Stimulated activated CD4-positive, alpha-beta T cell treated with anti-CD3 and anti-CD28 coated beads, Interleukin-2, amount 100 ng/mL, for 48 hours (primary cell): ENCODE results near the gene YTHDF1.

ENCODE experiments used
- DNase-seq, 2 donors: peaks; one replicate each; pipeline ENCODE4 v3.0.0-alpha.2; 2020

YTHDF1 gene

DNA sequence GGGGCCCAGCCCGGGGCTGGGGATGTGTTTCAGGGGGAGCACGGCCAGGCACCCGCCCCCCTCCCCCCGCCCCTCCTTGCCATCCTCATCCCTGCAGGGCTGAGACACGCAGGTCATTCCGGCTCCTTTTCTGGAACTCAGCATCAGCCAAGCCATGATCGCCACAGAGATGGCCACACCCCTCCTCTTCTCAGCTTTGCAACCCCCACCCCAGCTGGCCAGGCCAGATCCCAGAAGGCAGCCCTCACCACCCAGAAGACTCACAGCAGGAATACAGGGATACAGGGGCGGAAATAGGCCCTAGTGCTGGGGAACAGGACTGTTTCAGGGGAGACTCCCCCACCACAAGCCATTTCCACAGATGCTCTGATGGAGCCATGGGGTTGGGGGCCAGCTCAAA lies 33.5 kb downstream of the YTHDF1 start:
- no peak for DNase-seq

GRCh38 chr20:63181226-63181625 lies 34.7 kb downstream of the YTHDF1 start:
- DNase-seq: no peak

- no peak for DNase-seq
Measured at GRCh38 chr20:63180569-63181185, 35.3 kb downstream of the YTHDF1 start.

GRCh38 chr20:63179687-63180568 lies 36.0 kb downstream of the YTHDF1 start:
- no peak for DNase-seq

DNA sequence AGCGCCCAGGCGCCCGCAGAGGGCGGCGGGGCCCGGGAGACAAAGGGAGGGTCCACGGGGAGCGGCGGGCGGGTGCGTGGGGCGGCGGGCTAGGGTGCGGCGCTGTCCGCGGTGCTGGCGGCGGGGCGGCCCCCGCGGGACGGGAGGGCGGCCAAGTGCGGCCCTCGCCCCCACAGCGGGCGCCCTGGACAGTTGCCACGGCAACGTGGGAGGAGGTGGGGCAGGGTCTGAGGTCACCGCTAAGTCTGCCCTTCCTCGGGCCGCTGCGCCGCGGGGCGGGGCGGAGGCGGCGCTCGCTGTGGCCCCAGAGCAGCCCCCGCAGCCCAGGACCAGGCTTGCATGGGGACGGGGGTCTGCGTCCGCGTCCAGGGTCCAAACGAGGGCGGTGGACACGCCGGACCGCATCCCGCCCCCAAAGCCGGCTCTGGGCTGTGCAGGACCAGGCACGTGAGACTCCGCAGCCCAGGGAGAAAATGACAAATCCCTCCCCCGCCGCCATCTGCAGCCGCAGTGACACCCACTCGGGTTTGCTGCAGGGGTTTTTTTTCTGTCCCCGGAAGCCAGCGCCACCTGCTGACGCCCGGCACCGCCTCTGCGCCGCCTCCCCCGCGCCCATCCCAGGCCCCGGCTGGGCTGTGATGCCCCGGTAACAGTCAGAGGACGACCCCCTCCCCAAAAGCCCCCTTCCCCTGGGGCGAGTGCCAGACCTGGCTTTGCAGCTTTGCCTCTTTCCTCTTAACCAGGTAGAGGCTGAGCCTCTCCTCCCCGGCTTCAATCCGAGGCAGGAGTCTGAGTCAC lies 36.8 kb downstream of the YTHDF1 start:
- DNase-seq: peak; percentile 47 to 49

- no peak for DNase-seq
Measured at GRCh38 chr20:63178446-63178820, 37.5 kb downstream of the YTHDF1 start.

GRCh38 chr20:63177785-63178445 lies 38.0 kb downstream of the YTHDF1 start:
- no peak for DNase-seq

DNA sequence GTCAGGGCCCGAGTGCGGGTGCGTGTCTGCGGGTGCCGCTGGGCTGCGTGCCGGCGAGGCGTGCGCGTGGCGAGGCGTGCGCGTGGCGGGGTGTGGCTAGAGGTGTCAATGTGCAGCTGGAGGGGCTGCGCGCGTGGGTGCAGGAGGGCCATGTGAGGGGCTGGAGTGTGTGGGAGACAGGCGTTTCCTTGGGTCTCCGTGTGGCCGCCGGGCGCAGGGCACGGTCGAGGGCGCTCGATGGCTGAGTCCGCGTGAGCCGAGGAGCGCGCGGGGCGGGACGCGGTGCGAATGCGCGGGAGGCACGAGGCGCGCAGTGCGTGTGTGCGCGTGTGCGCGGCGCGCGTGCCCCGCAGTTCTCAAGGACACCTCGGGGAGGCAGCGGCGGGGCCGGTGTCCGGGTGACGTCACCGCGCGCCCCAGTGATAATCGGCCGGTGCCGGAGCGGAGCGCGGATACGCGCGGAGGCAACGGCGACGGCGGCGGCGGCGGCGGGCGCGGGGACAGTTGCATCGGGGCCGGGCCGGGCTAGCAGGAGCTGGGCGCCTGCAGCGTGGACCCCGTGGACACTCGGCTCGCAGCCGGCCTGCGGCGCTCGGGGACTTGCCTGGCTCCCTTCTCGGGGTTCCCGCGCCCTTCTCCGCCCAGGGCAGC lies 38.7 kb downstream of the YTHDF1 start:
- peak in 1 of 2 donors; percentile 24 for DNase-seq

- no peak for DNase-seq
Measured at GRCh38 chr20:63176427-63177133, 39.4 kb downstream of the YTHDF1 start.

- no peak for DNase-seq
Measured at GRCh38 chr20:63176034-63176426, 39.9 kb downstream of the YTHDF1 start.

- no peak for DNase-seq
Measured at GRCh38 chr20:63175038-63175895, 40.7 kb downstream of the YTHDF1 start.

- DNase-seq: no peak
Measured at GRCh38 chr20:63174309-63175037, 41.5 kb downstream of the YTHDF1 start.

- no peak for DNase-seq
Measured at GRCh38 chr20:63173552-63174191, 42.3 kb downstream of the YTHDF1 start.

DNA sequence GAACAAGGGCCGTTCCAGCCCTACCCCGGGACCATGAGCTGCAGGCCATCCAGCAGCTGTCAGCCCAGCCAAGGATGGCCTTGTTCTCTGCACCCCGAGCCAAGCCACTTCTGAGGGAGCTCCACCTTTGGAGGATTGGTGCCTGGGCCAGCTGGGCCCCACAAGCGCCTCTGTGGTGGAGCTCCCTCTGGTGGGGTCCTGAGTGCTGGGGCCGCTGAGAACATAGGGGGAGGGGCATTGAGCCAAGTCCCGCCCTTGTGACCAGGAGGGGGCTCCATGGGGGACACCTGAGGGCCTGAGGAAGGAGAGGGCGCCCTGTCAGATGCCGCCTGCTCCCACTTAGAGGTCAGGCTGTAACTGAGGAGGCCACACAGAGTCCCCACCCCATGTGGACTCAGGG lies 43.2 kb downstream of the YTHDF1 start:
- no peak for DNase-seq

DNA sequence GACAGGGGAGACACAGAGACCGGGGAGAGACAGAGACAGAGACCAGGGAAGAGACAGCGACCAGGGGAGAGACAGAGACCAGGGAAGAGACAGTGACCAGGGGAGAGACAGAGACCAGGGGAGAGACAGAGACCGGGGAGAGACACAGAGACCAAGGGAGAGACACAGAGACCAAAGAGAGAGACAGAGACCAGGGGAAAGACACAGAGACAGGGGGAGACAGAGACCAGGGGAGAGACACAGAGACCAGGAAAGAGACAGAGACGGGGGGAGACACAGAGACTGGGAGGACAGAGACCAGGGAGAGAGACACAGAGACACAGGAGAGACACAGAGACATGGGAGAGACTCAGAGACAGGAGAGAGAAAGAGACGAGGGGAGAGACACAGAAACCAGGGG lies 43.9 kb downstream of the YTHDF1 start:
- DNase-seq: no peak

GRCh38 chr20:63169681-63170080 lies 46.2 kb downstream of the YTHDF1 start:
- DNase-seq: no peak

GRCh38 chr20:63168861-63169260 lies 47.1 kb downstream of the YTHDF1 start:
- DNase-seq: no peak

- no peak for DNase-seq
Measured at GRCh38 chr20:63167918-63168520, 47.9 kb downstream of the YTHDF1 start.
